HG02610 (cell line): ENCODE data around the gene LYZL2.
"Not testable (repeated sequence)": the region's sequence is repeated elsewhere in the genome, so short reads cannot be mapped to it uniquely, and the experiment has no call there.

Experiments
- ATAC-seq: cut with Tn5 transposase; IDR thresholded peaks from one replicate; pipeline ENCODE4 v1.9.1; 2021; ENCODE audit warnings: mild to moderate bottlenecking, moderate library complexity; ENCODE audit not compliant: unreplicated experiment

Gene LYZL2

DNA sequence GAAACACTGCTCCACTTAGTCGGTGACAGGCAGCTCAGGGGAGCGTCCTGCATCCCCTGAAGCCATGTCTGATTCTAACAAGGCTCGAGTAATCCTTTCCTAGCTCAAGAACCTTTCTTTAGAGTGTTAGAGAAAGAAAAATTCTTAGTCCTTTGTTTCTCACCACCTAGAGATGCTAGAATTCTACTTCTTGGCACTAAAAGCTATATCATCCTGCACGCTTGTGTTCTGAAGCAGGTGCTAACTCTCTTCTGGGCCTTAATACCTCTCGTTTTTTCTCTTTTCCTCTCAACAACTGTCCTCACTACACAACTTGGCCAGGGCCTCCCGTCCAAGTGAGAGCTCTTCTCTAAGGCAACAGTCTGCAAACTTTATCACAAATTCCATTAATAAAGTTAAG is at the start of gene LYZL2:
Gene LYZL2 (minus strand): TSS at position 101 of the 400 bp plus-strand sequence. CDS start 2,838 bp downstream, outside the sequence.
- ATAC-seq: no peak

GRCh38 chr10:30677616-30678015 is 48.1 kb upstream of the LYZL2 start:
- ATAC-seq: peak; percentile 63

GRCh38 chr10:30677146-30677545 is 47.6 kb upstream of the LYZL2 start:
- not testable (repeated sequence) for ATAC-seq

DNA sequence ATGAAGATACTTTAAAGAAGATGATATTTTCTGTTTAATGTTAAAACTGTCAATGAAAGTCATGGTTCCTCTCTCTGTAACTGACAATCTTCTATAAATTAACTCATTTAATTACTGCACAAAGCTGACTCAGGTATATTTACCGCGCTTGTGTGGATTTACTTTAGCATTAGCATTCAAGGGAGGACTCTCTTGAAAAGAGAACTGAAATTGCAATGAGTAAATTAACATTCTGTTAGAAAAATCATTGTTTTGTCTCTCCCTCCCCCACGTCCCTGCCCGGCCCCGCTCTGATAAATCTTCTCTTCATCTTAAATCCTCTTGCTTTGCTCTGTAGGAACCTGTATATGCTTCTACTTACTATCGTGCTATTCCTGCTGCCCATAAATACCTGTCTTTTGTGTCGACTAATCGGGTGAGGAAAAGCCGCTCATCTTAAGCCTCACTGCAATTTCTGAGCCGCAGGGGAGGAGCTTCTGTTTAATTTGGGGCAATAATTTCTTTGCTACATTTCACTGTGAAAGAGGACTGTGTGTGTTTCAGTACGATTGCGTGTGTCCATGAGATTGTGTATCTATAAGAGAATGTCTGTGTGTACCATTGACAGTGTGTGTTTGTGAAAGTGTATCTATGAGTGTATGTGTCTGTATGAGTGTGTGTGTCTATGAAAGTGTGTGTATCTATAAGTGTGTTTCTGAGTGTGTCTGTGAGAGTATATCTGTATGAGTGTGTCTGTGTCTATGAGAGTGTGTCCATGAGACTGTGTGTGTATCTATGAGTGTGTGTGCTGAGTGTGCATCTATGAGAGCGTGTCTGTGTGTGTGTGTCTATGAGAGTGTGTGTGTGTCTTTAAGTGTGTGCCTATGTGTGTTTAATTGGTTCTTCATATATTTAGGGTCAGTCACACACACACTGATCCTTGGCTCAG is 46.5 kb upstream of the LYZL2 start:
- ATAC-seq: no peak

DNA sequence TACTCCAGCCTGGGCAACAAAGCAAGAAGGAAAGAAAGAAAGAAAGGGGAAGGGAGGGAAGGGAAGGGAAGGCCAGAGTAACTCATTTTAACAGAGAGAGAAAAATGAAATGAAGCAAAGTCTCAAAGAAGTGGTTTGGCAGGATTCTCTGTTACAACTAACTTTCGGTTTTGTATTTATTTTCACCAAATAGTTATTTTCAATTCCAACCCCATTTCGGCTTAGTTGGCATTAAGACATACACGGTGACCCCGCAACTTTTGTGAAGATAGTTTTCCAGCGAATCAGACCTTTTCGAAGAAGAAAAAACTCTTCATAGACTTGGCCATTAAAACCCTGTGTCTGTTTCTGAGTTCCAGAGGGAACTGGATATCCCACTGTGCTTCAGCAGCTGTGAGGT is 45.2 kb upstream of the LYZL2 start:
- no peak for ATAC-seq

DNA sequence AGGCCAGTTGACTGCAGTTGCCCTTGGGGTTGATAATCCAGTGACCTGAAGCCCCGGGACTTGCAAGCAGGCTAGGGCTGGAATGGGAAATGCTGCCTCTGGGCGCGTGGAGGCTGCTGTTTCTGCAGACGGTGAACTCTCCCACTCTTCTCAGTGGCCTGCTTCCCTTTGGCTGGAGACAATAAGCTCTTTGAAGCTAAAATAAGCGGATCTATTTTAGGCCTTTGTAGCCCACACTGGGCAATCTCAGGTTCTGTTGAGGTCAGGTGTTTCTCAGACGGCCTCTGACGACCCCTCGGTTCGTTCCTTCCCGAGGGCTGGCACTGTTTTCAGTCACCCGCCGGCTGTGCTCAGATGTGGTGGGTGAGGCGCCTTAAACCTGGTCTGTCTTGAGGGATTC is 43.7 kb upstream of the LYZL2 start:
- ATAC-seq: not testable (repeated sequence)

DNA sequence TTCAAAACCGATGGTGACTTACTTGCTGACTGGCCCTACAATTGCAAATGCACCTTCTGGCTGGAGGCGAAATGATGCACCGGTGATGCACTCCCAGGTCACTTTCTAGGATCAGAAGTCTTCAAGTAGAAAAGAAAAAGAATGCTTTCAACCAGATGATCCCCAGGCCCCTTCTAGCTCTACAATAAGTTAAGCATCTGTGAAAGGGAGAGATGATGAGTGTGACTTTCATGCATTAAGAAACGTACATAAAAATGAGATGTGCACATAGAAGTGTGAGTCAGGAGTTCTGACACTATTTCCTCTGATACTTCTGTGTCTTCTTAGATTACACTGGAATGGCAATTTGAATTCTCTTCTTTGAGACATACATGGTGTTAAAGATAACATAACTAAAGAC is 42.8 kb upstream of the LYZL2 start:
- ATAC-seq: not testable (repeated sequence)

- no peak for ATAC-seq
Measured at GRCh38 chr10:30671026-30671616, 41.6 kb upstream of the LYZL2 start.

DNA sequence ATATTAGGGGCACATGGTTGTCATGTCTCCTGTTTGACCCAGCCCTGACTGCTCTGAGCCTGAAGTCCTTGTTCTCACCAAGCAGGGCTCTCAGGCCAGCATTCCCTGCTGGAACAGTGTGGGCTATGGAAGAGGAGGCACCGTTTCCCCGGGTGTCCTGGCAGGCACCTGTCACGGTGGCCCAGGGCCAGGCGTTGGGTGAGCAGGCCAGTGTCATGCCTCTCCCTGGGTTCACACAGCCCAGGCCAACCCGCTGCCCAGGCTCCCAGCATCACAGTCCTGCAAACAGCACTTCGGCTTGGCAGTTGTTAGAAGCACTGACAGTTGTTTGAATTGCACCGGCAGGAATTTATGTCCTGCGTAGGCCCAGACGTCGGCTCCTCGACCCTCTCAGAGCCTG is 38.4 kb upstream of the LYZL2 start:
- not testable (repeated sequence) for ATAC-seq

- ATAC-seq: not testable (repeated sequence)
Measured at GRCh38 chr10:30663403-30663802, 33.9 kb upstream of the LYZL2 start.

GRCh38 chr10:30662814-30663213 is 33.3 kb upstream of the LYZL2 start:
- ATAC-seq: no peak

DNA sequence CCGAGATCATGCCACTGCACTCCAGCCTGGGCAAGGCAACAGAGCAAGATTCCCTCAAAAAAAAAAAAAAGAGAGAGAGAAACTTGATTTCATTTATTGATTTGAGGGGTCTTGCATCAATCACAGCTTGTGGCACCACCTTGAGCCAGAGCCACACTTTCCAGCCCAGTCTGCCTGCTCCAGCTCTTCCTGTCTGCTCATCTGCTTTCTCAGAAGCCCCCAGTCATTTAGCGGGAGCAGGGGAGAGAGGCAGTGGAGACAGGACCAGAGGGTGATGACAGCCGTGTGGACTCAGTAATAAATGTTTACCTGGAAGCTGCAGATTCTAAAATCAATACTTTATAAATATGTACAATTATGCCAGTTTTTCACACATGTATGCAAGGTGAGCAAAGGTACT is 30.8 kb upstream of the LYZL2 start:
- not testable (repeated sequence) for ATAC-seq

- no peak for ATAC-seq
Measured at GRCh38 chr10:30656233-30656632, 26.7 kb upstream of the LYZL2 start.

DNA sequence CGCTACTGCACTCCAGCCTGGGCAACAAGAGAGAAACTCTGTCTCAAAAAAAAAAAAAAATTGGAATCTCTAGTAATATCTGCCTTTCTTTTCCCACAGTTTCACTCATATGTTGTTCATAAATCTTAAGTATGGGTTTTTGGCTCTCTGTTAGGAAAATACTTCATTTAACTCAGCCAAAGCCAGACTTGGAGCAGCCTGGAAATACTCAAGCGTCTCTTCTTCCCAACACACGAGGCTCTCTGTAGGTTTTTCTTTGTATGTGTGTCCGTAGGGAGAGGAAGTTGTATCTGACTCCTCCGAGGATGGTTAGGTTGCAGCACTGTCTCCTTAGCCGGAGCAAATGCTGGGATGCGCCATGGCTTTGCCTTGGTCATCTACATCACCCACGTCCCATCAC is 25.4 kb upstream of the LYZL2 start:
- not testable (repeated sequence) for ATAC-seq

DNA sequence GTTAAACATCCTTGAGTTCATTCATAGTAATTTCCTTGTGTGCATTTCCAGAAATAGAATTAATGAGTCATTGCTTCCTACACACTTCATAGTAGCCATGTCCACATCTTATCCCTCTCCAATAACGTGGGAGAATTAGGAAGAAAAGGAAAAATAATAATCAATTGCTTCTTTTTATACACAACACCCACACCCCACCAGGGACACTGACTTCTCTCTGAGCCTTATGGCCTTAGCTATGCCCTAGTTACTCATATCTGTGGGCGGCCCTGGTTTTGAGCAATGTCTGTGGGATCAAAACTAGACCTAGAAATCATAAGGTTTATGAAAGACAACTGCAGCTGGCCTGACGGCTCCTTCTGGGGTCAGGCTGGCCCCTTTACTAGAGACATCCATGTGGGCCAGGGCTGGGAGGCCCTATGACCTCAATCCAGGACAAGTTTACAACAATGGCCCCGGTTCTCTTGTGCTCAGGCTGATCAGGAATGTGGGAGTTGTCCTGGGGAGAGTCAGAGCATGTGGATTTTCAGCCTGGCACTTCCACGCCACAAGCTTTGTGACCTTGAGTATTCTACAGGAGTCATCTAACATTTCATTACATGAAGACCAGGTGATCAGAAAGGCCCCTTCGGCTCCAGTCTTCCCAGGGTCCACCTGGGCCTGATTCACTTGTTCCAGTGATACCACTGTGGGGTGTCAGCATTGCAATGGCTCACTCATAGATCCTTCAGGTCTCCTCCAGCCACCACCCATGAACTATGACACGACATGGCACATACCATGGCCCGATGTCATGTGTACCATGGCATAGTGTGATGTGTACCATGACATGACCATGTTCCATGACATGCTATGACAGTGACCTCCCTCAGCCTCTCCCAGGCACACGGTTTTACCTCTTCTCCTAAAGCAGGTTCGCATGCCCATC is 22.2 kb upstream of the LYZL2 start:
- ATAC-seq: not testable (repeated sequence)

DNA sequence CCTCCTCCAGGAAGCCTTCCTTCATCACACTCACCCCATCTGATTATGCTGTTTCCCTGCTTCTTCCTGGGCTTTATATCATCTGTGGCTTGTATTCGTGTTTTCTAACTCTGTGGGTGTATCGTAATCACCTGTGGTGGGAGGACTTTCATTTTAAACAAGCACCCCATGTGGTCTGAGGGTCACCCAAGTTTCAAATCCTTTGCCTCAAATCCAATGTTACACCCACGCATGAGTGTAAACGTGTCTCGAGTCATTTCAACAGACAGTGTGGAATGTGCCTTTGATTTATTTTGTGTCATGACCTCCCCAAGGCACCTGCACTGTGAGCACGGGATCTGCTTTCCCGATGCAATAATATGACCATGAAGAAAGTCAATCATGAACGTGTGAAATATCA is 17.5 kb upstream of the LYZL2 start:
- no peak for ATAC-seq

GRCh38 chr10:30645340-30645827 is 15.8 kb upstream of the LYZL2 start:
- no peak for ATAC-seq

DNA sequence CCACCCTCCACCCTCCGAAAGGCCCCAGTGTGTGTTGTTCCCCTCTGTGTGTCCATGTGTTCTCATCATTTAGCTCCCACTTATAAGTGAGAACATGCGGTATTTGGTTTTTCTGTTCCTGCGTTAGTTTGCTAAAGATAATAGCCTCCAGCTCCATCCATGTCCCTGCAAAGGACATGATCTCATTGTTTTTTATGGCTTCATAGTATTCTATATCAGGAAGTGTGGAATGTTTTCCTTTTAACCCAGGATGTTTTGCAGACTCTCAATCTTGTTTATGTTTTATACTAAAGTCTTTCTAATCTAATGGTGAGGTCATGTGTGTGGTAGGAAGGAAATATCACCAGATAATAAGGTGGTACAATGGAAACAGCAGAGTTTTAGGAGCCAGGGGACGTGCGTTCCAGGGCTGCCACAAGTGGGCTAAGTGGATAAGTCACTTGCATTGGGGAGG is 14.9 kb upstream of the LYZL2 start:
- not testable (repeated sequence) for ATAC-seq

DNA sequence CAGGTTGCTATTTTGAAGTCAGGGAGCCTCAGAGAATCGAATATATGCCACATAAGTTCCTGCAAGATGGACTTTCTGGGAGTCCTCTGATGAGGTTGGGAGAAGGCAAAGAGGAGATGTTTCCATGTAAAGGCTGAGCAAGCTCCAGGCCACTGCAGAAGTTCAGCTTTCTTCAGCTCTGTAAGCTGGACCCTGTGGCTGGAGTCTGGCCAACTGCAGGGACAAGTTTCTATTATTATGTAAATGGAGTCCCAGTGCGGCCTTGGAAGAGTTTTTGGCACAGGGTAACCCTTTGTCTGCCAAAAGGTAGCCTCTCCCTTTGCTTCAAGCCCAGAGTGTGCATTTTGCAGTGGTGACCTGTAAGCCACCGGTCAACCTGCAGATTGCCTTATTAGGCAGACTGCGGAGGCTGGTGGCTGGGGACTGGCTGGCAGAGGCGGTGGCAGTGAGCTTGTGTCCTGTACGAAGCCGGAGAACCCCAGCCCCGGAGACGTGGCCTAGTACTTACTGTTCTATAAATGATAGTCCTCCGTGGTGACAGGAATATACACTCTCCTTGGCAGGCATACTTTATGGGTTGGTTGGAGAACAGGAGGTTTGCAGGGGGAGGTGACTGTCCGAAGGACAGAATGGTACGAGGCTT is 14.1 kb upstream of the LYZL2 start:
- ATAC-seq: not testable (repeated sequence)

GRCh38 chr10:30642856-30643255 is 13.3 kb upstream of the LYZL2 start:
- not testable (repeated sequence) for ATAC-seq
